Stimulated activated naive CD8-positive, alpha-beta T cell treated with anti-CD3 and anti-CD28 coated beads, Interleukin-15, Interleukin-2, amounts not matched to agents 100 U/mL and 50 U/mL, for 24 hours (primary cell): Measurements from ENCODE around the gene ESYT1.
"Not testable (repeated sequence)": the region's sequence is repeated elsewhere in the genome, so short reads cannot be mapped to it uniquely, and the experiment has no call there.

ENCODE experiments used
- ATAC-seq: fragments of 150-1000 bp; cut with Tn5 transposase; one replicate; pipeline ENCODE4 v1.10.0; 2021
- DNase-seq: peaks from one replicate; pipeline ENCODE4 v3.0.0; 2021

Gene ESYT1

DNA sequence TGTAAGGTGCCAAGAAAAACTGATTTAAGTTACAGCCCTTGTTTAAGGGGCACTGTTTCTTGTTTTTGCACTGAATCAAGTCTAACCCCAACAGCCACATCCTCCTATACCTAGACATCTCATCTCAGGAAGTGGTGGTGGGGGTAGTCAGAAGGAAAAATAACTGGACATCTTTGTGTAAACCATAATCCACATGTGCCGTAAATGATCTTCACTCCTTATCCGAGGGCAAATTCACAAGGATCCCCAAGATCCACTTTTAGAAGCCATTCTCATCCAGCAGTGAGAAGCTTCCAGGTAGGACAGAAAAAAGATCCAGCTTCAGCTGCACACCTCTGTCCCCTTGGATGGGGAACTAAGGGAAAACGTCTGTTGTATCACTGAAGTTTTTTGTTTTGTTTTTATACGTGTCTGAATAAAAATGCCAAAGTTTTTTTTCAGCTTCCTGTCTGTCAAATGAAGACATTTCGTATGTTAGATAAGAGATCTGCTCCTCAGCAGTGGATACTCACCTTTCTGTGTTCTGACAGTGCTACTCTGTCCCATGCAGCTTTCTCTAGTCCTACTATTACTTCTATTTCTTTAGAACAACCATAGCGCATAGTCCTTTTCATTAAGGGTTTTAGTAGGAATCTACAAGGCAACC, 24.9 kb upstream of the ESYT1 start:
- DNase-seq = no peak
- ATAC-seq = no peak

DNA sequence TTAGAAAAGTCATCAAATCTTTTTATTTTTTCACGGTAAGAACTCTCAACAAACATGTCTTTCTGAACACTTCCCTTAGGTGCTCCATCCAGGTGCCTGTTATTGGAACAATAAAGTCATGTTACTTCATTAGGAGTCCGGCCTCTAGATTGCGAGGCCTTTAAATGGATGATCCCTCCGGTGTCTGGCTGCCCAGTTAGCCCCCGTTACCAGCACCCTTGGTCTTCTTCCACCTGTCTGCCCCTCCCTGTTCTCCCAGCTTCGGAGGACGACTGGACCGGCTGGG, 24.3 kb upstream of the ESYT1 start:
- no peak for ATAC-seq
- DNase-seq = no peak

DNA sequence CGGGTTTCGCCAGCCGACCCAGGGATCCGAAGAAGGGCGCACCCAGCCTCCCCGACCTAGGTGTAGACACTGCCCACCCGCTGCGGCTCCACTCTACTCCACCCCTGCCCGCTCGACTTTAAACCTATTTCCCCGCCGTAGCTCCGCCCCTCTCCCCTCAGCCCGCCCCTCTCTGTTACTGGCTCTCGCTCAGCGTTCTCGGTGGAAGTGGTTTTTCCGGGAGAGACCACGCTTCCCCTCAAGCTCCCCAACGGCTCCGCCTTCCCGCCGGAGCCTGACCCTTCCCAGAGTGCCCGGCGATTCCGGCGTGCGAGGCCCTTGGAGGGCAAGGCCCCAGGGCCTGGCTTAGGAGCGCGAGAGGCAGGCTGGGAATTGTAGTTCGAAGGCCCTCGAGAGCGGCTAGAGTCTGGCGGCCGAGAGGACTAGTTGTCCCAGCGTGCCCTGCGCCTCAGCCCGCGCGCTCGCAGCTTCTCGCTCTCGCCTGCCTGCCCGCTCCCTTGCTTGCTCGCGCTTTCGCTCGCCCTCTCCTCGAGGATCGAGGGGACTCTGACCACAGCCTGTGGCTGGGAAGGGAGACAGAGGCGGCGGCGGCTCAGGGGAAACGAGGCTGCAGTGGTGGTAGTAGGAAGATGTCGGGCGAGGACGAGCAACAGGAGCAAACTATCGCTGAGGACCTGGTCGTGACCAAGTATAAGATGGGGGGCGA, 23.8 kb upstream of the ESYT1 start, which contains the start of gene PA2G4:
Gene PA2G4 (plus strand): TSS at position 451 of the 706 bp plus-strand sequence. CDS start 179 bp downstream, at position 630.
- ATAC-seq (peak; percentile 99), DNase-seq (peak; percentile 98)

DNA sequence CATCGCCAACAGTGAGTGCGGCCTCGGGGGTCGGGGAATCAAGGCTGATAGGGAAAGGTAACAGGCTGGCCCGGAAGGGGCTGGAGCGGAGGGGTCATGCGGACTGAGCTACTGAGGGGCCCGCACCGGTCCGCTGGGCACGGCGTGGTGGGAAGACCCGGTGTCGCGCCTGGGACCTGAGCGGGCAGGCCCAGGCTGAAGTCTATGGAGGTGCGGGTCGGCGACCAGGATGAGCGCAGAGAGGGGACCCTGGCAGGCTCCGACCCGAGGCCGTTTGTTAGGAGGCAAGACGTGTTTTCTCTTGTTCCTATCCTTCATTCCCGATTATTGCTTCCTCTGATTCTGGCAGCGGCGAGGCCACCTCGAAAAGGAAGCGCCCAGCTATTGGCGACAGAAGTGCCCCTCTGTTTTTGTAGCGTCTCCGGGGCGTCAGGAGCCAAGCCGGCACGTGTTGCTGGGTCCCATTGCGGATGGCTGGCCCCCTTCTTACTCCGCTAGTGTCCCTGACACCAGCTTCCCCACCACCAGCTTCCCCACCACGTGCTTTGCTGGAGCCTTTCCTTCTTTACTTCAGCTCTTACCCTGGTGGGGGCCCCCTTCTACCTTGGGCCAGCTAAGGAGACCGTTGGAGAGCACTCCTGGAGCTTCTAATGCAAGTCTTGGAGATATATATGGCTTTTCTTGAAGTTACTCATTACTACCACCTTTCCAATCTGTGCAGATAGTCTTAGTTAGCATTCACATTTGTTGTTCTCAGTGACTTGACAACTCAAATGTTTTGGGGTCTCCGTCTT, 23.1 kb upstream of the ESYT1 start:
- ATAC-seq (peak; percentile 1), DNase-seq (peak; percentile 43)

DNA sequence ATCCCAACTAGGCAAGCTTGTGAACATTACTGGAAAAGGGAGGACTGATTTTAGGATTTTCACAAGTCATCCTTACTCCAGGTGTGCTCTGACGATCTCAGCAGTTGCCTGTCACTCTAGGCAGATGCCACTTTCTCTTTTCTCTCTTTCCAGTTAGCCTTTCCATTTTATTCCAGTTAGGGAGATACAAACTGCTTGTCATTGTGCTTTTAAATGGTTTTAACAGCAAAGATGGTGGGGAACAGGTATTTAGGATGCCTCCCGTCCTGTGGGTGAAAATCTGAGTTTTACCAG, 22.5 kb upstream of the ESYT1 start:
- no peak for ATAC-seq
- no peak for DNase-seq

DNA sequence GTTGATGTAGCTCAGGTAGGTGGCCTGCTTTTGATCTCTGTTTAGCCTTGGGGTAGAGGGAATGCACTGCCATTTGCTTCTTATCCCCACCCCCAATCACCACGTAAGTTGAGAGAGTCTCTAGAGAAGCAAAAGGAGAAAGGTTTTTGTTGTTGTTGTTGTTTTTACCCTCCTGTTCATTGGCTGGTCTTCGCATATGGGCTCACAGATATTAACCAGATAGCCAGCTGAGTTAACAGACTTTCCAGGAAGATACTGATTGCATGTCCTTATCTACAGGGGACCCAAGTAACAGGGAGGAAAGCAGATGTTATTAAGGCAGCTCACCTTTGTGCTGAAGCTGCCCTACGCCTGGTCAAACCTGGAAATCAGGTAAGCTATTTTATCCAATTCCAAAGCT, 20.8 kb upstream of the ESYT1 start:
- no peak for ATAC-seq

DNA sequence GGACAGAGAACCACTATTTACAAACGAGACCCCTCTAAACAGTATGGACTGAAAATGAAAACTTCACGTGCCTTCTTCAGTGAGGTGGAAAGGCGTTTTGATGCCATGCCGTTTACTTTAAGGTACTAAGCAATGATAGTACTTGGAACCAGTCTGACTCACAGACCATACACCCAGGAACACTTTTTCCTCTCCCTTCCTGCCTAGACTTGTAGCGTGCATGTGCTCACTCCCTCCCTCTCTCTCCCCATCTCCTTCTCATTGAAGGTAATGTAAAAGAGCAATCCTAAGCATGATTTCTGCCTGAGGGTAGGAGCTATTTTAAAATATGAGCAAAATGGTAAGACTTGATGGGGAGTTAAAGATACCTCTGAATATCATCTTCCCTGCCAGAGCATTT, 17.5 kb upstream of the ESYT1 start:
- ATAC-seq (no peak), DNase-seq (no peak)

More for the DNA sequence above, 20.8 kb upstream of the ESYT1 start:
- no peak for DNase-seq

DNA sequence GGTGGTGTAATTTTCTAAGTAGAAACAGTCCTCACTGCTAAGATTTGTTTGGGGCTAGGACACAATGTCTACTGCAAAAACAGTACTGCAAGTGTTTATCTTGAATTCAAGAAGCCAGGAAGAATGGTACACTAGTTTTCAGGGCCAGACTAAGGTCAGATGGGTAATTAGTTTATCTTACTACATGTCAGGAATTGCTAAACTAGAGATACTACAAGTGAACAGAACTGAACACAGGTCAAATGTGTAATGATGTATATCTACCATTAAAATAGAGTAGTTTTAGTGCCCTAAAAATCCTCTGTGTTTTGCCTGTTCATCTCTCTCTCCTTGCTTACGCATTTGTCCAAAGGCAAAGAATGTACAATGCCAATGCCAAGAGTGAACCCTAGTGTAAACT, 14.0 kb upstream of the ESYT1 start:
- ATAC-seq (no peak), DNase-seq (no peak)

DNA sequence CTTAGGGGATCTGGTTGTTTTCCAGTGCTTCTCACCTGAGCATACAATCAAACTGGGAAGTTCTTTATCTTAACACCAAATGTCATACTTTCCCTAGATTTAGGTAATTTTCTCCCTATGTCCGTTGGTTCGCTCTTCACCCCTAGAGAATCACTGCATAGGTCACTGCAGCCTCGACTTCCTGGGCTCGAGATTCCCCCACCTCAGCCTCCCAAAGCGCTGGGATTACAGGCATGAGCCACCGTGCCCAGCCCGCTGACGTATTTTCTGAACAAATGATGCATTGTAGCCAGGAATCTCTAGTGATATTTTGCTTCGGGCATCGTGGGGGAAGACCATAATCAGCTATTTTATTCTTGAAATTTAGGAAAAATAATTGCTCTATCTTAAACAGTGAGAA, 12.7 kb upstream of the ESYT1 start:
- no peak for DNase-seq
- ATAC-seq = no peak

DNA sequence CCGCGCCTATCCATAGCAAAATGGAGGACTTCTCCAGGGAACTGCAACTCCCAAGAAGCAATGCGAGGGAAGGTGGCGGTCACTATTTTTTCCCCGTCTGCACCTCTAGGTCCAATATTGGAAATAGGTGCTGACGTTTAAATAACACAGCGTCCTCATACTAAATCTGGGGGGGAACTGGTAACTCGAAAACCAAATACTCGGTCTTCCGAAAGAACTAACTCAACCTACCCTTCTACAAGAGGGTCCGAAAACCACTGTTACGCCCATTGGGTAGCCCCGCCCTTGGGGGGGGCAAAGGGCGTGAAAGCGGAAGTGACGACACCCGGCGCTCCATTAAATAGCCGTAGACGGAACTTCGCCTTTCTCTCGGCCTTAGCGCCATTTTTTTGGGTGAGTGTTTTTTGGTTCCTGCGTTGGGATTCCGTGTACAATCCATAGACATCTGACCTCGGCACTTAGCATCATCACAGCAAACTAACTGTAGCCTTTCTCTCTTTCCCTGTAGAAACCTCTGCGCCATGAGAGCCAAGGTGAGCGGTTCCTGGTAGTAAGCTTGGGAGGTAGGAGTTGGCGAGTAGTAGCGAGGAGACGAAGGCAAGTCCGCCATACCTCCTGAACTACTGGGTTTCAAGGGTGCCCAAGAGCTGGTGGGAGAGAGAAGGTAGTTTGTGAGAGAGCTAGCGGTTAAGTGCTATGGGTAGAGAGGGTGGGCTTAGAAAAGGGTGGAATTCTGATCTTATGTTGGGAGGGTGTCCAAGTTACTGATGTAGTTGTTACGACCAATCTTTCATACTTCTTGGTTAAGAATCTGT, 11.6 kb upstream of the ESYT1 start, which contains the start of gene RPL41:
Gene RPL41 (plus strand): TSS at position 367 of the 815 bp plus-strand sequence.
- ATAC-seq (peak; percentile 38), DNase-seq (peak; percentile 94)

DNA sequence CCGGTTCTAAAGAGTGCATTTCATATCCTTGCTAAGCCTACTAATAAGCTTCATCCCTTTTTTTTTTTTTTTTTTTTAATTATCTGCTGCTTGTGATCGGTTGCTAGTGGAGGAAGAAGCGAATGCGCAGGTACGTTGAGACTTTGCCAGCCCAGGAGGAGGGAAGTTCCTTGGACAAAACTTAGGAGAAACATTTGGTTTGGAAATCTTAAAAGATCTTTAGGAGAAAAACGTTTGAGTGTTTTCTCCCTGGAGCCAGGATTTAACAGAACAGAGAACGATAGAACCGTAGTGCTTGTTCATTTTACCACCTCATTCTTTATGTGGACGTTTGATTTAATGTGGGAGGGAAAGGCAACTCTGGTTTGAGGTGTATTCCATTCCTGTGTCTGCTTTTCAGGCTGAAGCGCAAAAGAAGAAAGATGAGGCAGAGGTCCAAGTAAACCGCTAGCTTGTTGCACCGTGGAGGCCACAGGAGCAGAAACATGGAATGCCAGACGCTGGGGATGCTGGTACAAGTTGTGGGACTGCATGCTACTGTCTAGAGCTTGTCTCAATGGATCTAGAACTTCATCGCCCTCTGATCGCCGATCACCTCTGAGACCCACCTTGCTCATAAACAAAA, 10.9 kb upstream of the ESYT1 start:
- ATAC-seq, DNase-seq: not testable (repeated sequence)

DNA sequence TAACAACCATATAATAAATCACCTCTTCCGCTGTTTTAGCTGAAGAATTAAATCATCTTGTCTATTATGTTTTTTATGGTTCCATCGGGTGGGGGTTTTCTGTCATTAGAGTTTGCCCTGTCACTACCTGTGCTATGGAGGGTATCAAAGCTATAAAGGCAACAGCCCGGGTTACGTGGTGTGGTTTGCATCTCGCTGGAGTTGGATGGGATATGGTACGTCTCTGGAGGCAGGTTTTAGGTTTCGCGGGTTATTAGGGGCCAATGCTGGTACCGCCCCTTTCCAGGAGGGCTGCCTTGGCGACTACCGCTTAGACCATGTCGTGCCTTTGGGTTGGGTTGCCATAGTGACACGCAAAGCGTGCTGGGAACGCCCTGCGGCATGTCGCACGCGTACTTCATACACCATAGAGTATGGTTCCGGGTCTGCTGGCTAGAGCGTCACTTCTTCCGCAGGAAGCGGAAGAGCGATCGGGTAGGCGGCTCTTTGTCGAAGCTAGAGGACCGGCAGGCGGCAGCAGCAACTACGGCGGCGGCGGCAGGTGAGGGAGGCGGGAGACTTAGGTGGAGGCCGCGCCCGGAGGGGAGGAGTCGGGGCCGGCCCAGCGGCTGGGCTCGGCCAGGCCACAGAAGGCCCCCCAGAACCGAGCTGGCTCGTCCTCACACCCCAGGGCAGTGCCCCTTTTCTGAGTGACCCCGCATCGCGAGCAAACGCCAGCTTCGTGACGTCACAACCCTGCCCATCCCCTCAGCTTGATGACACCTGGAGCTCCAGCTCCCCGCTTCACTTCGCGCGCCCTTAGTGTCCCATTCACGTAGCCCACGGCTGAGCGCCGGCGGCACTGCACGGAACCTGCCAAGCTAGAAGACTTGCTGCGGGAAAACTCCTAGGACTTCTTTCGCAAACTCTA, 10.0 kb upstream of the ESYT1 start, which contains the start of gene ZC3H10:
Gene ZC3H10 (plus strand): TSS at position 489 of the 910 bp plus-strand sequence. CDS start 2,297 bp downstream, outside the sequence.
- peak; percentile 98 for DNase-seq
- ATAC-seq = peak; percentile 94

DNA sequence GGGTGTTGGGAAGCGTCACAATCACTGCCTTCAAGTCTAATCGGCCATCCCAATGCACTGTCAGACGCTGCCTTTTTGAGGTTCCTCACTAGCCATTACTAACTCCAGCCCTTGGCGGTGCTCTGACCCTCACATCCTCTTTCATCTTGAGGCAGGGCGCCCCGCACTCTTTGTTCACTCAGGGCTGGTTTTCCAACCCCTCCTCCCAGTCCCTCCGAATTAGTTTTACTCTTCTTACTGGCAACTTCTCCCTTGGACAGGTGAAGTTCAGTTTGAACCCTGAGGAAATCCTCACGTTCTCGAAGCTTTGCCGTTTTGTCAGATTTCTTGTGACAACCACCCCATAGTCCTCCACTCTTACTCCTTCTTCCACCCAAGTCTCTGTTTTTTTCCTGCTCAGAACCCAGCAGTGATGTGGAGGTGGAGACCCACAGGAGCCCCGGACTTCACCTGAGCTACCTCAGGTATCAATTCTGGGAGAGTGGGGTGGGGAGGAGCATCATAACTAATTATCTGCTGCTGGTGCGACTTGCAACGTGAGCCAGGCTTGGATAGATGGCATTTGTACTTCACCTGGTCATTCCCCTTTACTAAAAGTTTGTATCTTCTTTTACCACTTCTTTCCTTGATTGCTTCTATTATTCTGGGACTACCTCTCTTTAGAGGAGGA, 9.2 kb upstream of the ESYT1 start:
- no peak for DNase-seq
- no peak for ATAC-seq

DNA sequence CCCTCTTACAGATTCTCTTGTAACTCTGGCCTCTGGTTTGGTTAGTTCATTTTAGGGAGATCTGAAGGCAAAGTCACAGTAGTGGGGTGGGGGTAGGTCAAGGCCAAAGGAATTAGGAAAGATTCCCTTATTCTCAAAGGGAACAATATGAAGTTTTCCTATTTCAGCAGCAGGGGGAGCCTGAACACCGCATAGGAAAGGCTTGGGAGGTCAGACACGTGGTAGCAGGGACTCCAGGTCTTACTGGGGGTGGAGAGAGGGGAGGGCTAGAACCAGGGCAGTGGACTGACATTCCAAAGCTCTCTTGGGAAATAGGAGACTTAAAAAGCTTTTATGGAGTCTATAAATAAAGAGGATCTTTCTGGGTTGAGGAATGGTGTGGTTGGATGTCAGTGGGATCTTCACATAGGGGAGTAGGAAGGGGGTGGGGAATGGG, 8.7 kb upstream of the ESYT1 start:
- peak; percentile 61 for DNase-seq

DNA sequence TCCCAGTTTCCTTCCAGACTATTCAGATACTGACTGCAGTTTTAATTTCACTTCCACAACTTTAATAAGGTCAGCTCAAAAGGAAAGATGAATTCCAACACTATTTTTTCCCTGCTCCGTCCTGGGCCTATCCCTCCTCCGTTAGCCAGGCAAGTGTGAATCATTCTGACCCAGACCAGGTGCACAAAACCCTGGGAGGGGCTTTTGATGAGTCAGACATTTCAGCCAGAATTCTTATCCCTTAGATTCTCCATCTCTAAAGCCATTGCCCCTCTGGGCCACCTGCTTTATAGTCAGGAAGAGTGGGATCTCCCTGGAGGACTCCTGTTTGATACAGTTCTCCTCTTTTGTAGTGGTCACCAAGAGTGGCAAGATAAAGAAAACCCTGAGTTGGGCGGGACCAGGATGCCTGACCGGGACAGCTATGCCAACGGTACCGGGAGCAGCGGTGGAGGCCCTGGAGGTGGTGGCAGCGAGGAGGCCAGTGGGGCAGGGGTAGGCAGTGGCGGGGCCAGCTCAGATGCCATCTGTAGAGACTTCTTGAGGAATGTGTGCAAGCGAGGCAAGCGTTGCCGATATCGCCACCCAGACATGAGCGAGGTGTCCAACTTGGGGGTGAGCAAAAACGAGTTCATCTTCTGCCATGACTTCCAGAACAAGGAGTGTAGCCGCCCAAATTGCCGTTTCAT, 7.8 kb upstream of the ESYT1 start:
- DNase-seq = no peak
- ATAC-seq = no peak

More for the DNA sequence above, 8.7 kb upstream of the ESYT1 start:
- ATAC-seq = no peak

DNA sequence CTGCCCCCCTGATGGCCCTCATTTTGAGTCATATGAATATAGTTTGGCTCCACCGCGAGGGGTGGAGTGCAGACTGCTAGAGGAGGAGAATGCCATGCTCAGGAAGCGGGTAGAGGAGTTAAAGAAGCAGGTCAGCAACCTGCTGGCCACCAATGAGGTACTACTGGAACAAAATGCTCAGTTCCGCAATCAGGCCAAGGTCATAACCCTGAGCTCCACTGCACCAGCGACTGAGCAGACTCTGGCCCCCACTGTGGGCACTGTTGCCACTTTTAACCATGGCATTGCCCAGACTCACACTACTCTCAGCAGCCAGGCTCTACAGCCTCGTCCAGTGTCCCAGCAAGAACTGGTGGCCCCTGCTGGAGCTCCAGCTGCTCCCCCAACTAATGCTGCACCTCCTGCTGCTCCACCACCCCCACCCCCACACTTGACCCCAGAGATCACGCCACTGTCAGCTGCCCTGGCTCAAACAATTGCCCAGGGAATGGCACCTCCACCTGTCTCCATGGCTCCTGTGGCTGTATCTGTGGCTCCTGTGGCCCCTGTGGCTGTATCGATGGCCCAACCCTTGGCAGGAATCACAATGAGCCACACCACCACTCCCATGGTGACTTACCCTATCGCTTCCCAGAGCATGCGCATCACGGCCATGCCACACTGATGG, 6.7 kb upstream of the ESYT1 start:
- ATAC-seq (no peak), DNase-seq (no peak)

DNA sequence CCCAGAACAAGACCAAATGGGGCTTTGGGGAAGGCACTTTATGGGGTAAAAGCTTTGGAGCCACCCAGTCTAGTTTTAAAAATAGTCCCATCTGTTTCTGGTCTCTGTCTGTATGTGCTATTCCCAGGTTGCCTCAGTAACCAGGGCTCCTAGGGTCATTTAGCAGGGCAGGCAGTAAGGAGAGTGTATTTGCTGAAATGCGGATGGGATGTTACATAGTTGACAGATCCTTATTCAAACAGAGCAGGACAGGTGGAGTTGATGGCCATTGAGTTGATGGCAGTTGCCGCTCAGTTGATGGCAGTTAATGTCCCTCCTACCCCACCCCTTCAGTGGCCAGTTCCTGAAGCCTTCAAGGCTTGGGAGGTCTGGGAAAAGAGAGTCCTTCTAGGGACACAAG, 5.4 kb upstream of the ESYT1 start:
- DNase-seq (no peak), ATAC-seq (no peak)

DNA sequence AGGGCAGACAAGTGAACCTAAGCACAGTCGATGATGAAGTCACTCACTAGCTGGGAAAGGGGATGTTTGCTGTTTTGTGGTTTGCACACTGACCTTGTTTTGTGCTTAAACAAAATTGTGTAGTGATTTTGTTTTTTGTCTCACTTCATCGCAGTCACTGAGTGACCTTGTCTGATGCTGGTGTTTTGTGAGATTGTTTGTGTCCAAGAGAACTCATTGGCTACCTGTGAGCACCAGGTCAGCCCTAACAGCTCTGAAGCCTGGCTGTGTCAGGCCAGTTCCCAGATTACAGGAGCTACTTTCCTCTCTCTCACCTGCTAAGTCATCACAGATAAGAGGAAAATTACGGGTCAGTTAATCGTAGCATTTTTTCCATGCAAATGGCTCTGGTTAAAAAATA, 3.9 kb upstream of the ESYT1 start:
- ATAC-seq (no peak), DNase-seq (no peak)

DNA sequence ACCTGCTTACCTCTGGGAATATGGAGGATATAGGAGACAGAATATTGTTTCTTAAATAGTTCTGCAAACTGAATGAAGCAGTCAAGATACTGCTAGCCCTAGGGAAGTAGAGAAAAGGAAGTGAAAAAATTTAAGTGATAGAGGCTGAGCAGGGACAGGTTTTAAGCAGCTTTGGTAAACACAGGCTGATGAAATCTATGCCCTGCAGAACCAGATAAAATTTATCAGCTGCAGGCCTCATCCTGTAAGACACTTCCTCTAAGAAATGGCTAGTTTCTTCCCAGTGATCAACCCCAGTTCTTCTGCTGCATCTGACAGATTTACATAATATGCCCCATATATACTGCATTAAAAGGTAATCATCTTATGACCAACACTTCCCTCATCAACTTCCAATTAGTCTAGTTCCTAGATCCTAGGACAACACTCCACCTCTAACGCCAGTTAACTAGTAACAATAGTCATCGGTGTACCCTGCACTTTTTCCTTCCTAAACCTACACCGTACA, 1.3 kb upstream of the ESYT1 start:
- DNase-seq (no peak), ATAC-seq (no peak)
